Activated CD8-positive, alpha-beta memory T cell treated with anti-CD3 and anti-CD28 coated beads, Interleukin-2, amount 50 U/mL, for 4 hours (primary cell): ENCODE measurements around the gene CMSS1.

ENCODE experiments used
- DNase-seq: peaks from one replicate; pipeline ENCODE4 v3.0.0-alpha.2; 2020

The CMSS1 gene

DNA sequence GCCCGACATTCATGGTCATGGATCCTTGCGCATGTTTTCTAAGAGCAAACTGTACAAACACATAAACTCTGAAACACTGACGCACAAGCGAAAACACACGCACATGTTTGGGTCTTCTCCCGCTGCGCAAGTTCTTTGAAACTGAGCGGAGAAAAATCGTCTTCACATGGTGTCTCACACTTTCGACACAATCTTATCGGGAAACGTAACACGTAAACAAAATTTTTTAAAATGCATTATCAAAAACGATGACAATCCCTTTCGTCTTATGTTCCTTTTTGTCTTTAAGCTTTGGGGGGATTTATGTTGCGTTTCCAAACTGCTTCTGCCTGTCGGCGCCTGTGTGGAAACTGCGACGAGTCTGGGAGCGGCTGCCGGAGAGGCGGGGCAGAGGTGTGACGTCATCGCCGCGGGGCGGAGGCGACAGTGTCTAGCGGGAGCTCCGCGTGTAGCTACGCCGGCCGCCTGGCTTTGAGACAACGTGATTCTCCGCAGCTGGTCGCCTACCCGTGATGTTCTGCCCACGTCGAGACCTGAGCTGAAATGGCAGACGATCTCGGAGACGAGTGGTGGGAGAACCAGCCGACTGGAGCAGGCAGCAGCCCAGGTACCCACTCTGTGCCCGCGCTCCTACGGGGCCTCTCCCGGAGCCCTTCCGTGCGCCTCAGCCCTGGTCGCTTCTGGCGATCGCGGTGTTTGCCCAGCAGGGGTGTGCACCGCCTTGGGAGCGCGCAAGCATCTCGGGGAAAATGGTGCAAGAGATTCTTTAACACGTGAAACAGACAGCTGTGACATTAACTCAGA, at the start of gene CMSS1:
Gene CMSS1 (plus strand): TSS at position 426 of the 804 bp plus-strand sequence.
- peak; percentile 99 for DNase-seq

DNA sequence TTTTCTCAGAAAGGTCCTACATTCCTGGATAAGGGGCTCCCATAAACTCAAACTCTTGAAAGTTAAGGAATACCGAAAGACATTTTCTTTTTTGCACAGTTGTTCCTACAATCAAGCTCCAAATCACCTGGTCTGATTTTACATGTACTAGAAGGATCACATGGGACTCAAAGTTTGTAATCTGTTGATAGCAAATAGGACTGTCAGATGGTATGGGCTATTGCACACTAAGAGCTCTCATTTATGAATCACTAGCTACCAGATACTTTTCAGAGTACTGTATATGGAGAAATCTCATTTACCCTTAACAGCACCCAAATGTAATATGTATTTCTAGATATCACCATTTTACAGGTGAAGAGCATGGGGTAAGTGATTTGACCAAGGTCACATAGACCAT, 49.5 kb upstream of the CMSS1 start:
- no peak for DNase-seq

DNA sequence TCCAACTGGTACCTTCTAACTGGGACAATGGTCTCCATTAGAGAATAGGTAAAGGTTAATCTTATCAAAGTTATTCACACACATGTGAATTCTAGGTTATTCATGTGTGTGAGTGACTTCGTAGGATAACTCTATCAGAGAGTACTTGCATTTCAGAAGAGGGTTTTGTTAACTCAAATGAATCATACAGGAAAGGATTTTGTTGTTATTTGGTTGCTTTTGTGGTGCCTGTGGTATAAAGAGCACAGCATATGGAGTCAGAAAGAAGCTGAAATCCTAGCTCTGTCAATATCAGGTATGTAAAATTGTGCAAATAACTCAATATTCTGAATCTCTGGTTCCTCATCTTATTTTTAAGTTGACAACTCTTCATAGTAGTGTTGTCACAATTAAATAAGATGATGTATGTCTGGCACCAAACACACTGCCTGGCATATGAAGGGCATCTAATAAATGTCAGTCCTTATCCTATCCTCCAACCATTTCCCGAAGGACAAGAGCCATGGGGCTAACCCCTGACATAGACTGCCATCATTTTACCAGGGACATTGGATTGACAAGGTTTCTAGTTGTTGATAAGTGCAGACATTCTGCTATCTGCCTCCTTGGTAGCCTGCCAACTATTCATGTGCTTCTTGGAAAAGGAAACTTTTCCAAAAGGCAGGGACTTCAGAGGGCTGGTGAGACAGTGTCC, 48.7 kb upstream of the CMSS1 start:
- no peak for DNase-seq

DNA sequence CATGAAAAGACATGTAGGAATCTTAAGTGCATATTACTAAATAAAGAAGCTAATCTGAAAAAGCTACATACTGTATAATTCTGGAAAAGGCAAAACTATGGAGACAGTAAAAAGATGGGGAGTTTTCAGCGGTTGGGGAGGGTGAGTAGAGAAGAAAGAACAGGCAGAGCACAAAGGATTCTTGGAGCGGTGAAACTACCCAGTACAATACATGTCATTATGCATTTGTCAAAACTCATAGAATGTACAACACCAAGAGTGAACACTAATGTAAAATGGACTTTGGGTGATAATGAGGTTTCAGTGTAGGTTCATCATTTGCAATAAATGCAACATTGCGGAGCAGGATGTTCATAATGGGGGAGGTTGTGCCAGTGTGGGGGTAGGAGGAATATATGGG, 45.5 kb upstream of the CMSS1 start:
- DNase-seq, result no peak

DNA sequence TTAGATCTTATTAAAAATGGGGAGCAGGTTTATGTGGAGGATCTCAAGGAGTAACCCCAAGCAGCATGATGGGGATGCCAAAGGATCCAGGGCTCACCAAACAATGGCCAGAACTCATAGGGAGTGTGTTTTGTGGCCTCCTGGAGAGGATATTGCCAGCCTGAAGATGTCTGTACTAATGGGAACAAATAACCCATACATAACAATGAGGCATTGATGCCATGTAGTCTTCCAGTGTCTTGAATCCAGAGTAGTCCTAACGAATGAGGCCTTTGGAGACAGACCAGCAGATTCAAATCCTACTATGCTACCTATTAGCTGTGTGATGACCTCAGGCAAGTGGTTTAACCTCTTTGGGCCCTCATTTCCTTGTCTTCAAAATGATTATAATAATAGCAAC, 45.0 kb upstream of the CMSS1 start:
- no peak for DNase-seq

DNA sequence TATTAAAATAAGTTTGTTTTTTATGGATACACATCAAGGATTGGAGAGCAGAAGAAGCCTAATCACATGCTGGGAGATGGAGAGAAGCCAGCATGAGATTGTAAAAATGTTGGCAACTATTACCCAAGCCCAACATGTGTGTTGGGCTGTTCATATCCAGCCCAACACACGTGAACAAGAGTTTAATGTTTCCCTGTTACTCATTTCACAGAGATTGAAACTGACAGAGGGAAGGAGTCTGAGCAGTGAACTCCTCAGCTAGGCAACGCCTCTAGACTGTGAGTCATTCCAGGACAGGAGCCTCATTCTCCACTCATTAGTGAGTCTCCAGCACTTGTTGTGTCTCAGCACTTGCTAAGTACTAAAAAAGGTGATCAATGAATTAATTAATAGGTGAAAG, 43.2 kb upstream of the CMSS1 start:
- no peak for DNase-seq

DNA sequence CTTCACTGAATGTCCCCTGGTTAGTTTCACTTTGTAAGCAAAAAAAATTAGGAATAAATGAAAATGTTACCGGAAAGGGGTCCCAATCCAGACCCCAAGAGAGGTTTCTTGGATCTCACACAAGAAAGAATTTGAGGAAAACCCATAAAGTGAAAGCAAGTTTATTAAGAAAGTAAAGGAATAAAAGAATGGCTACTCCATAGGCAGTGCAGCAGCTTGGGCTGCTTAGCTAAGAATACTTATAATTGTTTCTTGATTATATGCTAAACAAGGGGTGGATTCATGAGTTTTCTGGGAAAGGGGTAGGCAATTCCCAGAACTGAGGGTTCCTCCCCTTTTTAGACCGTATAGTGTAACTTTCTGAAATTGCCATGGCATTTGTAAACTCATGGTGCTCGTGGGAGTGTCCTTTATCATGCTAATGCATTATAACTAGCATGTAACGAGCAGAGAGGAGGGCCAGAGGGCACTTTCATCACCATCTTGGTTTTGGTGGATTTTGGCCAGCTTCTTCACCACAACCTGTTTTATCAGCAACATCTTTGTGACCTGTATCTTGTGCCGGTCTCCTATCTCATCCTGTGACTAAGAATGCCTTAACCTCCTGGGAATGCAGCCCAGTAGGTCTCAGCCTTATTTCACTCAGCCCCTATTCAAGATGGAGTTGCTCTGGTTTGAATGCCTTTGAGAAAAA, 41.0 kb upstream of the CMSS1 start:
- no peak for DNase-seq

DNA sequence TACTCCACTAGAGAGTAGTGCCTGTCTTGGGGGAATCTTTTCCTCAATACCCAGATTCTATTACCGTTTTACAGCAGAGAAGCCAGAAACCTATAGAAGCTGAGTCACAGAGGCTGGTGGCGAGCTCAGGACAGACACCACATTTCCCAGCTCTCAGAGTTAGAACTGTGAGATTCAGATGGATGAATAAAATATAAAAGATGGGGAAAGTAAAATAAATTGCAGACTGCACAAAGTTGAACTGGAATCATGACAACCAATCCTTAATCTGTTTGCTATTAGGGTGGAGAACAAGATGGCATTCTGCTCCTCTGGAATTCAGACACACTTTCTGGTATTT, 40.5 kb upstream of the CMSS1 start:
- DNase-seq, result no peak

DNA sequence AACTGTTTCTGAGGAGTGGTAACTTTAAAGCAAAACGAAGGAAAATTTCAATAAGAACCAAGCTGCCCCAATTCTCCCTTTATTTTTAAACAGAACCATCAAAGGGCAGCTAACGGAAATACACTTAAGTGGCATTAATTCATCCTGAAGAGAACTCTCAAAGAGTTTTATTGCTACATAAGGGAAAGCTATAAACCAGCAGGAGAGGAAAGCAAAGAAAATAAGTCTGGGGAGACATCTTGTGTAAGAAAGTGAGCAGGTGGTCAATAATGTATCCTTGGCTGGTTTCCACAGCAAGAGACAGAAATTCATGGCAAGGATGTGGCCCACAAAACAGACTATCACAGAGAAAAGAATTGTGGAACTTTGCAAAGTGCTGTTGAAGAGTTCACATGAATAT, 40.0 kb upstream of the CMSS1 start:
- no peak for DNase-seq

DNA sequence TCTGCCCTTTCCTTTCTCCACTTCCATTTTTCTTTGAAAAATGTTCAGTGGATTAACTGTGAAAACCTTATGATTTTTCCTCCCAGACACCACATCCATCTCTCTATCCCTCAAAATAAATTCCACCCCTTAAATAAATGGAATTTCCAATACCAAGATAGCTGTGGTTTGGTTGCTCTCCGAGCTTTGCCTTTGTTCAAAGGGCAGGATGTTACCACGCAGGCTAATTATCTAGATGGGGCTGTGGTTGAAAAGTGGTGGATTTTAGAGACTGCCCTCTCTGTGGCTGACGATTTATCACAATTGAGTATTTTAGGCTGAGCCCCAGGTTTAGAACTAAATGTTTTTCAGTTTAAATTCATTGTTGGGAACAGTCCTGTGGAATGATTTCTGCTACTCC, 36.9 kb upstream of the CMSS1 start:
- no peak for DNase-seq

DNA sequence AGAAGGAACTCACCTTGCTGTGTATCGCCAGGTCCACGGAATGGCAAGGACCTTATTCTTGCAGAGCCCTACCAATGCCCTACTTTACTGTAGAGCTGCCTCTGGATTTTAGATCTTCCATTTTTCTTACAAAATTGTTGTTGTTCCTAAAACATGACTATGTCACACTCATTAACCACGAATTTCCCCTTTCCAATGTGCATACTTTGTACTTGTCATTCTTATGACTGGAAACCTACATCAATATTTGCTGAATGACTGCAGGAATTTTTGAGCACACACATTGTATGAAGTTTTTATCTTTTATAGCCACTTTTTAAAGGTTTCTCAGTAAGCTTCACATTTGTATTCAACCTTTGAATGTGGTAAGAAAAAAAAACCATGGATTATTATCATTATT, 35.9 kb upstream of the CMSS1 start:
- no peak for DNase-seq

DNA sequence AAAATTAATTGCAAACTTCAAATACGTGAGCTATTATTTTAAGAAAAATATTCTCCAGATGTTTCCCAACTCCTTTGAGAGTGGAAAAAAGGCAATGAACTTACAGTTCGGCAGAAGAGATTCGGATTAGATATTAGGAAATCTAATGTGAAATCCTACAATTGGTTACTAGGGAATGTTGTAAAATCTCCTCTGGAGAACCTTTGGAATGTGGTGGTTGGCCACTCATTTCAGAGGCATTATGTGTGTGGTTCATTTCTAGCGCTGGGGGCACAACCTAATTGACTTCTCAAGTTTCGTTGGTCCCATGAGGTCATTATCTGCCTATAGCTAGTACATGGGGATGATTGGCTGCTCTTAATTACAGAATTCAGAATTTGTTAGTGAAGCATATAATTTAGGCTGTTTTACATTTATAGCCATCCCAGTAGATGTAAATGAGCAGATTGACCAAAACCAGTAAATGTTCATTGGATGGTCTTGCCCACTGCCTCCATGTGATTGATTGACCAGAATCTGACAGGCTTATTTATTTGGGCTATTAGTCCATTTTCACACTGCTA, 34.6 kb upstream of the CMSS1 start:
- DNase-seq, result no peak

DNA sequence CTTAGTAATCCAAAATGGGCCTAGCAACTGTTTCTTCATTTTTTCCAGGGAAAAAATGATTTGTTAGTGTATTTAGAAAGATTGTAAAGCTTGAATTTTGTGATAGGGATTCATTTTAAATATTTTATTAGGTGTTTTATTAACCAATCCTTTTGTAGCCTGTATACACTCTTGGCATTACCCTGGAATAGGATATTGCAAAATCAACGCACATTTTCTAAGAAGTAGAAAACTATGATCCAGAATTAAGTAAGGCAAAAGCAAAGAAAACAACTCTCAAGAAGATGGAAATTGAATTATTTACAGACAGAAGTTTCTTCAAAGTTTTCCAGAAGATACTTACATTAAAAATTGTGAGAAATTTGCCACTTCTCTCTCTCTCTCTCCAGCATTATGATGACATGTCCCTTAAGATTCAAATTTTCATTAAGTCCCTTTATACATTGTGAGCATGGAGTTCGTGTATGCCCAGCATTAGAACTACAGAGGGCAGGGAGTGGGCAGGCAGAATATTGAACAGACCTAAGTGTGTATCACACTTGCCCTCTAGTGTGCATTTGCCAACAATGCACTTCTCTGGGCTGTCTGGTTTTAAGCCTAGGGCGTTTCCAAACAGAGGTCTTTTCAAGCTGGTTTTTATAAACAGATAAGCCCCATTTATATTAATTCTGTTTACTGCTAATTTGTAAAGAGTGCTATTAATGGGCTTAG, 28.5 kb upstream of the CMSS1 start:
- DNase-seq, result no peak

DNA sequence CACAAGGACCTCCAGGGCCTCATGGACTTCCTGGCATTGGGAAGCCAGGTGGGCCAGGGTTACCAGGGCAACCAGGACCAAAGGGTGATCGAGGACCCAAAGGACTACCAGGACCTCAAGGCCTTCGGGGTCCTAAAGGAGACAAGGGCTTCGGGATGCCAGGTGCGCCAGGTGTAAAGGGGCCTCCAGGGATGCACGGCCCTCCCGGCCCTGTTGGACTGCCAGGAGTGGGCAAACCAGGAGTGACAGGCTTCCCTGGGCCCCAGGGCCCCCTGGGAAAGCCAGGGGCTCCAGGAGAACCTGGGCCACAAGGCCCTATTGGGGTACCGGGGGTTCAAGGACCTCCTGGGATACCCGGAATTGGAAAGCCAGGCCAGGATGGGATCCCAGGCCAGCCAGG, 23.2 kb upstream of the CMSS1 start:
- no peak for DNase-seq

DNA sequence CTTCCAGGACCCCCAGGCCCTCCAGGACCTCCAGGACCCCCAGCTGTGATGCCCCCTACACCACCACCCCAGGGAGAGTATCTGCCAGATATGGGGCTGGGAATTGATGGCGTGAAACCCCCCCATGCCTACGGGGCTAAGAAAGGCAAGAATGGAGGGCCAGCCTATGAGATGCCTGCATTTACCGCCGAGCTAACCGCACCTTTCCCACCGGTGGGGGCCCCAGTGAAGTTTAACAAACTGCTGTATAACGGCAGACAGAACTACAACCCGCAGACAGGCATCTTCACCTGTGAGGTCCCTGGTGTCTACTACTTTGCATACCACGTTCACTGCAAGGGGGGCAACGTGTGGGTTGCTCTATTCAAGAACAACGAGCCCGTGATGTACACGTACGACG, 22.1 kb upstream of the CMSS1 start:
- DNase-seq, result no peak

DNA sequence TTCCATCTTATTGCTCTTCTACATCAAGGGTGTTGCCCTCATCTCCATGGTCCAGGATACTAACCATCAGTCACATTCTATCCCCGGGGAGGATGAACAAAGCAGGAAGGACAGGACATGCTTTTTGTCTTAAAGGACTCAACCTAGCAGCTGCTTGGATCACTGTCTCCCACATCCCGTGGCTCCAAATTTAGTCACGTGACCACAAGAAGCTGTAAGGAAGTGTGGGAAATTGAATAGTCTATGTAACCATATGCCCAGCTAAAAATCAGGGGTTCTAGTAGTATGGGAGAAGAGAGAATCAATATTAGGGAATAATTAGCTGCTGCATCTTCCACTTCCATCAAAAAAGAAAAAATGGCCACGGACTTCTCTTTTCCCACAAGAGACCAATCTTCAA, 18.2 kb upstream of the CMSS1 start:
- no peak for DNase-seq

DNA sequence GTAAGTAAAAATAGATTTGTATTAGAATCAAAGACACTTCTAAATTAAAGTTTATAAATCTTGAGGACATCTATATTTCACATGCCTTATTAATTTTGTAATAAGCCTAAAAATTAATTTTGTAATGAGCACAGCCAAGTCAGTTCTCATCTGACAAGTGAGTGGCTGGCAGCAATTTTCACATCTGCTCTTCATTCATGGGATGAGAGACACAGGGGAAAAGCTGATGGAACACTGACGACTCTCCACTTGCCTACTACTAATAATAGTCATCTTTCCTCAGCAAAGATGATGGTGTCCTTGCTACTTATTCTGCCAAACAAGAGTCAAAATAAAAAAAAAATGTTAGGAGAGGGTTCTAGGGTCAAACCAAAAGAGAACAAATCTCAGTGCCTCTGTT, 14.4 kb upstream of the CMSS1 start:
- DNase-seq, result no peak

DNA sequence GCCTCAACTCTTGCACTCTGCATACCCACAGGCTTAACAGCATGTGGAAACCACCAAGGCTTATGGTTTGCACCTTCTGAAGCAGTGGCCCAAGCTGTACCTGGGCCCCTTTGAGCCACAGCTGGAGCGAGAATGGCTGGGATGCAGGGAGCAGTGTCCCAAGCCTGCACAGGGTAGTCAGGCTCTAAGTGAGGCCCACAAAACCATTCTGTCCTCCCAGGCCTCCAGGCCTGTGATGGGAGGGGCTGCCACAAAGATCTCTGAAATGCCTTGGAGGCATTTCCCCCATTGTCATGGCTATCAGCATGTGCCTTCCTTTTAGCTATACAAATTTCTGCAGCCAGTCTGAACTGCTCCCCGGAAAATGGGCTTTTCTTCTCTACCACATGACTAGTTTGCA, 12.5 kb upstream of the CMSS1 start:
- no peak for DNase-seq

DNA sequence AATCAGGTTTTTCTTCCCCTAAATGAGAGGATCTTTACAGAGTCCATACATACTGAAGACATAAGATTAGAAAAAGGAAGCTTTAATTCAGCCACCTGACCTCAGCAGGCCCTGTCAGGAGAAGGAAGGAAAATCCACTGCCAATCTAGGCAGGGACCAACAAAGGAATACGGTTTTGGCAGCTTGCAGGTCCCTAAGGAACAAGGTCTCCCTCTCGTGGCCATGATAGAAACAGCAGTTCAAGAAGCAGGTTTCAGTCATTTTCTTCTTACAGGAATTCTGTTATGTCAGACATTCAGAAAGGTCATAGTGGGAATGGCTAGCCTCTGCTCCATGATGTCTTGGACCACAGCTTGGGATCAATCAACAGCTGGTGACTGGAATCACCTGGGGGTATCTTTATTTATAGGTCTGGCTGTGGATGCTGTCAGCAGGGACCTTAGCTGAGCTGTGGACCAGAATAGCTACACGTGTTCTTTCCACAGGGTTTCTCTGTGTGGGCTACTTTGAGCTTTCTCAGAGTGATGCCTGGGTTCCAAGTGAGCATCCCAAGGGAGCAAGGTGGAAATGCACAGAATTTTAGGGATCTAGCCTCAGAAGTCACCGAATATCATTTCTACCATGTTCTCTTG, 9.4 kb upstream of the CMSS1 start:
- peak; percentile 38 for DNase-seq

DNA sequence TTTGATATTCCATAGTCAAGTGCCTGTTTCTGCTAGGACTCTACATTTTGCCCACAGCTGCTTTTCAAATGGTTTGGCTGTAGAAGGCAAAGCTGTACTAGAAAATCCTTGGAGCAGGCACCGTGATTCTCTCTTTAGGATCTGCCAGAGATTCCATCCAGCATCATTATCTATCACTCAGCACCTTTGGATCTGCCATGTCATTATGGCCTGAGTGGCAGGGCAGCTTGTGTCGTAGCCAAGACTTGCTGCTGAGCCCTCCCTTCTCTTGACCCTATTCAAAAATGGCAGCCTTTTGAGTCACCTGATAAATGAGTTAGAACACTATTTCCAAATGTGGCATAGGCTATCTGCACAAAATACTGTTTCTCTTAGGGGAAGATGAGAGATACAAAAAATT, 8.1 kb upstream of the CMSS1 start:
- DNase-seq, result no peak

DNA sequence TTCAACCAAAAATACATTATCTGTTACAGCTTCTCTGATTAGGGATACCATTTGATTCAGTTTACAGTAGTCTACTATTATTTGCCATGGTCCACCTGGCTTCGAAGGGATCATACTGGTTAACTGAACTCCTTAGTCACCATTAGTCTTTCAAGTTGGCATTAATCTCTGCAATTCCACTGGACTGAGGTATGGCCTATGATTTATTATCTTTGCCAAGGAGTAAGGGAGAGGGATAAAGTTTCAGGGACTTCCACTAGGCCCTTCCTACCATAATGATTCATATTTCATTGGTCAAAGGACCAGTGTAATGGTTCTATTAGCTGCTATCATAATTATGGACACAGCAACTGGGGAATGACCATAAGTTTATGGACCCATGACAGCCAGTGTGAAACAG, 7.3 kb upstream of the CMSS1 start:
- DNase-seq, result no peak

DNA sequence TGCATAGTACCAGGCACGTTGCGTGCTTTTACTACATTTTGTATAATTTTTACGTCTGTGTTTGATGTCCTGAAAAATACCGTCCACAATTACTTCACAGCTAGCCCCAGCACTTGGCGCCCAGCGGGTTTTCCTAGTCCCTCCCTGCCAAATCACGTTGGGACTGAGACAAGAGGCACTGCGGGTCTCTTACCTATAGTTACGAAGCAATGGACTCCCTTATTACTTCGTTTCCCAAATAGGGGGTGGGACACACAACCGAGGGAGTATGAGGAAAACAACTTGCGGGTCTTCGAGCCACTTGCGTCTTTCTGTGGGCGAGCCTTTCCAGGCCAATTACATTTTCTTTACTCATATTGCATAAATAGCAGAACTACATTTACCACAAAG, 620 bp upstream of the CMSS1 start:
- no peak for DNase-seq

DNA sequence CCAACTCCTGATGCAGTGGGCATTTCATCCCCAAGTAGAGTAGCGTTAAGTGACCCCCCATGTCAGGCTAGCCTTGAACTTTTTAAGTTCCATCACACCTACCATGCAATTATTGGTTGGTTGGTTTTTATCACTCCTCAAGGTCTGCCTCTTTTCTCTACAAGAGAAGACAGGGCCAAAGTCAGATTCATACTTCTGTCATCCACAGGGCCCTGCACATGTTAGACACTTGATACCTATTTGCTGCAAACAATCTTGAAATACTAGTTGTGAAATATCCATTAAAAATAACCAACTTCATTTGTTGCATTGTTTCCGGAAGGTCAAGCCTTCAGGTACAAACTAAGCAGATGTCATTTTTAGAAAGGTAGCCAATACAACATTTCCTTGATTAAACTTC, 1.2 kb downstream of the CMSS1 start:
- no peak for DNase-seq
